Activated CD4-positive, alpha-beta T cell treated with anti-CD3 and anti-CD28 coated beads for 36 hours (primary cell): ENCODE data around the gene AEBP1. TPM values are rescaled to one million over a fixed set of nuclear protein-coding genes. Genes with fewer than 3 reads are reported as not detected.

ENCODE experiments used
- ATAC-seq: fragments of 200-7000 bp; cut with Tn5 transposase; one replicate; pipeline ENCODE4 v1.10.0; 2021; ENCODE audit warnings: mild to moderate bottlenecking, moderate library complexity
- CTCF ChIA-PET: fragments of 350-600 bp; sonication (Branson Sonifier 250); formaldehyde crosslinking; loops from one replicate; lab custom pipeline; 2021; ENCODE audit warnings: antibody characterized with exemption; lab: Charles Lee
- POLR2A ChIA-PET: fragments of 350-600 bp; sonication (Branson Sonifier 250); formaldehyde crosslinking; loops from one replicate; lab custom pipeline; 2021; ENCODE audit warnings: antibody characterized with exemption, inconsistent platforms; lab: Charles Lee
- DNase-seq: peaks from one replicate; pipeline ENCODE4 v3.0.0-alpha.2; 2020
- H3K27ac Mint-ChIP-seq: one replicate; pipeline ENCODE4 v1.8.0; 2021; ENCODE audit warnings: mixed read lengths
- H3K27me3 Mint-ChIP-seq: one replicate; pipeline ENCODE4 v1.8.0; 2021; ENCODE audit warnings: mixed read lengths
- H3K36me3 Mint-ChIP-seq: one replicate; pipeline ENCODE4 v1.8.0; 2021; ENCODE audit warnings: low read depth, mixed read lengths
- H3K4me1 Mint-ChIP-seq: one replicate; pipeline ENCODE4 v1.8.0; 2021; ENCODE audit warnings: mixed read lengths
- H3K4me3 Mint-ChIP-seq: one replicate; pipeline ENCODE4 v1.8.0; 2021; ENCODE audit warnings: mild to moderate bottlenecking, moderate library complexity, mixed read lengths
- H3K9me3 Mint-ChIP-seq: one replicate; pipeline ENCODE4 v1.8.0; 2021; ENCODE audit warnings: low read depth, mixed read lengths
- intact Hi-C, 2 experiments: fragments of 100-400 bp; cut with DNase I in 1 of 2; cut with micrococcal nuclease in 1 of 2; formaldehyde crosslinking; loops; one replicate each; pipeline versions ENCODE4 v1.14.2 to v1.15.1; 2022 to 2024; cut with DNase I, micrococcal nuclease
- total RNA-seq, 2 experiments: library from RNA; stranded (reverse); gene quantifications; one replicate each; pipeline ENCODE4 v1.2.3, GENCODE V29; 2021

AEBP1 gene
- total RNA-seq, 2 experiments from 2014 or later: 18.2 to 18.3 TPM

DNA sequence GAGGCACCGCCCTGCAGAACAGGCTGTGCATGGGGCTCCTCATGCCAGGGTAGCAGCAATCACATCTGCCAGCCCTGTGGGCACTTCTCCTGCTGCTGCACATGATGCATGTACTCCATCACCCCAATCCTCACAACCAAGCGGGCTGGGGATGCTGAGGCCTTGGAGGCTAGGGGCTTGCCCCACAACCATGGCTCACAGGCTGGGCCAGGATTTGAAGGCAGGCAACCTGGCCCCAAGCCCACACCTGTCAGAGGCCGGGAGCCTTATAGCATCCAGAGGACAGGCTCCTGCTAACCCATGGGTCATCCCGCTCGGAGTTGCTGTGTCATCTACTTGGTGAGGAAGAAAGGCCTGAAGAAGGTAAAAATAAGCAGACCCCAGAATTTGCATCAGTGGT lies 24.0 kb upstream of the AEBP1 start:
- H3K27me3 Mint-ChIP-seq: no peaks in the 10 kb centered on the region
- DNase-seq: no peak
- H3K4me3 Mint-ChIP-seq: no peak overlapping the region
- ATAC-seq: no peak
- intact Hi-C loops: loop anchor here (5.0 kb wide), 4 partner anchors 58 to 492 kb away; partner anchors contain the start of genes DDX56 (in 1 of the 2) and URGCP (in 1 of the 2)
- H3K36me3 Mint-ChIP-seq: peaks cover 43% of the 10 kb centered on the region
- no peak overlapping the region for H3K27ac Mint-ChIP-seq
- H3K9me3 Mint-ChIP-seq: no peaks in the 10 kb centered on the region
- peaks cover 38% of the 10 kb centered on the region for H3K4me1 Mint-ChIP-seq
- POLR2A ChIA-PET: no interaction called here
- CTCF ChIA-PET: interaction anchor here (0.8 to 1.8 kb wide), 3 partner anchors 8 to 121 kb away, joined by 4 to 8 read pairs (median 5); partner anchors contain the start of gene YKT6

DNA sequence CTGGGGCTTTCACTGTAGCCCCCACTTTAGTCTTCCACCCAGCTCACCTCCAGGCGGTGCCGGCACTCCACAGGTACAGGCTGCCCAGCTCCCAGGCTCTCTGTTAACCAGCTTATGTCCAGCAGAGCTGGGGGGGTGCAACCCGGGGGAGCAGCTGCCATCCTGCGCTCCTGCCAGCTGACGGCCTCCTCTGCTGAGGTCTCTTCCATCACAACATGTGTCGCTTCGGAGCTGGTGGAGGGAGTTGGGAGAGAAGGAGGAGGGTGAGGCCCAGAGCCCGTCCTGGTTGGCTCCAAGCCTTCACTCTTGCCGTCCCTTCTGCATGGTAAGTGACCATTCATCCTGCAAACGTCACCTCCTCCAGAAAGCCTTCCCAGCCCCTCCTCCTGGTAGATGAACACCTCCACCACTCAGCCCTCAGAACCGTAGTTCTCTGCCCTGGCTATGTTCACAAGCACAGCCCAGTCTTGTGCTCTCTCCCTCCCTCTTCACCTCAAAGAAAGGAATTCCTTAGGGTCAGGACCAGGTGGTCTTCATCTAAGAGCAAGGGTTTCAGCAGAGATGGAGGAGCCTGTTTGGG lies 23.4 kb upstream of the AEBP1 start:
- H3K4me1 Mint-ChIP-seq: peaks cover 38% of the 10 kb centered on the region
- peak overlapping the region; percentile 70 for H3K4me3 Mint-ChIP-seq
- POLR2A ChIA-PET: interaction anchor here (0.7 to 0.9 kb wide), 2 partner anchors 42 to 156 kb away, joined by 3 read pairs; no protein-coding TSS in a partner anchor

DNA sequence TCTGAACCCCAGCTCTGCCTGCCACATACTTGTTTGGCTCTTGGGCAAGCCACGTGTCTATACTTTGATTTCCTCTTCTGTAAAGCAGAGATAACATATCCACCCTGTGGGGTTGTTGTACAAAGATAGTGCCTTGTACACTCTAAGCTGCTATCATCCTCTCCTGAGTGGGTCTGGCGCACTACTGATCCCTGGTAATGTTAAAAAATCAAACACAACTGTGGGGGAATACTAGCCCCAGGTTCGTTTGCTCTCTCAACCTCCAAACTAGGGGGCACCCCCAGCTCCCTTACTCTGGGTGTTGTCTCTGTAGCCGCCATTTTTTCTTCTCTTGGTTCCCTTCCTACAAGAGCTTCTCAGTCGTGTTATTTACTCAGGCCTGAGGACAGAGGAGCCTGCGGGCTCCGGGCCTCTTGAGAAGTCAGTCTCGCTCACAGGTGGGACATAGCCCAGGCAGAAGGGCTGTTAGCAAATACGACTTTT lies 22.8 kb upstream of the AEBP1 start:
- H3K4me3 Mint-ChIP-seq: peak overlapping the region; percentile 70
- H3K9me3 Mint-ChIP-seq: no peaks in the 10 kb centered on the region
- H3K36me3 Mint-ChIP-seq: peaks cover 36% of the 10 kb centered on the region
- peak overlapping the region; percentile 93 for H3K27ac Mint-ChIP-seq
- intact Hi-C loops: loop anchor here (1.0 to 5.0 kb wide), 5 partner anchors 59 to 491 kb away; partner anchors contain the start of genes DDX56 (in 1 of the 2) and URGCP (in 1 of the 2)
- no peaks in the 10 kb centered on the region for H3K27me3 Mint-ChIP-seq
- DNase-seq (peak; percentile 57), ATAC-seq (no peak)
- peaks cover 38% of the 10 kb centered on the region for H3K4me1 Mint-ChIP-seq
- POLR2A ChIA-PET: interaction anchor here (0.7 to 0.9 kb wide), 2 partner anchors 41 to 157 kb away, joined by 3 read pairs; no protein-coding TSS in a partner anchor
- CTCF ChIA-PET: interaction anchor here (0.6 to 1.8 kb wide), 10 partner anchors 9 to 121 kb away, joined by 3 to 9 read pairs (median 3); no protein-coding TSS in a partner anchor

More for the DNA sequence above, 23.4 kb upstream of the AEBP1 start:
- H3K27ac Mint-ChIP-seq: peak overlapping the region; percentile 93
- ATAC-seq: no peak
- H3K36me3 Mint-ChIP-seq: peaks cover 40% of the 10 kb centered on the region
- DNase-seq: no peak
- H3K27me3 Mint-ChIP-seq: no peaks in the 10 kb centered on the region
- intact Hi-C loops: loop anchor here (1.0 to 5.0 kb wide), 5 partner anchors 58 to 492 kb away; partner anchors contain the start of genes DDX56 (in 1 of the 2) and URGCP (in 1 of the 2)
- CTCF ChIA-PET: interaction anchor here (0.6 to 1.8 kb wide), 12 partner anchors 8 to 121 kb away, joined by 3 to 9 read pairs (median 4); partner anchors contain the start of gene YKT6
- H3K9me3 Mint-ChIP-seq: no peaks in the 10 kb centered on the region

DNA sequence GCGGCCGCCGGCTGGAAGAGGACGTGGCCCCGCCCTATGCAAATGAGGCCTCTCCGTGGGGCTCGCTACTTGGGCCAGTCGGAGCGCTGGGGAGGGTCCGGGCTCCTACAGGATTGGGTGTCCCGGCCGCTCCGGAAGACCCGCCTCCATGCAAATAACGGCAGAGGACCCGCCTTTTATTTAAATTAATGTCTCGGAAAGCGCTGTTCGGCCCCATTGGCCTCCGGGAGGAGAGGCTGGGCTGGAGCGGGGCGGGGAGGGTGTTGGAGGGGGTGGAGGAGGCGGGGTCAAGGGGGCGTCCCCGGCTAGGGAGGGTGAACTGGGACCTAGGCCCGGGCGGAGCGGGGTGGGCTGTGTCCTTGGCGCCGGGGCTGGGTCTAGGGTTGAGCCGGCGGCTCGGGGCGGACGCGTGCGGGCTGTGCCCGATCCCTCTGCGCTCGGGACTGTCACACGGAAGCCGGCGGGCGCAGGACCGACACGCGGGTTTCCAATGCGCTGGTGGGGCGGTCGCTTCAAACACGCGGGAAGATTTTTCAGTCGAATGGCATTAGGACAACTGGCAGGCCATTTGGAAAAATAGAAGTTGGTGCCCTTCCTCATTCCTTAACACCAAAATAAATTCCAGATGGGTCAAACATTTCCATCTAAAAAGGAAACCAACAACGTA lies 21.5 kb upstream of the AEBP1 start:
- peak overlapping the region; percentile 79 for H3K27ac Mint-ChIP-seq
- peaks cover 36% of the 10 kb centered on the region for H3K4me1 Mint-ChIP-seq
- intact Hi-C loops: loop anchor here (1.0 to 5.0 kb wide), 19 partner anchors 22 to 917 kb away; partner anchors contain the start of genes DBNL (in 2 of the 2), POLD2 (in 2 of the 2), AEBP1 (in 1 of the 2) and DDX56 (in 1 of the 2)
- ATAC-seq (peak; percentile 95), DNase-seq (peak; percentile 99)
- no peaks in the 10 kb centered on the region for H3K9me3 Mint-ChIP-seq
- ChIA-PET POLR2A (no interaction called here), CTCF (no interaction called here)
- H3K4me3 Mint-ChIP-seq: peak overlapping the region; percentile 70
- no peaks in the 10 kb centered on the region for H3K27me3 Mint-ChIP-seq
- peaks cover 30% of the 10 kb centered on the region for H3K36me3 Mint-ChIP-seq

DNA sequence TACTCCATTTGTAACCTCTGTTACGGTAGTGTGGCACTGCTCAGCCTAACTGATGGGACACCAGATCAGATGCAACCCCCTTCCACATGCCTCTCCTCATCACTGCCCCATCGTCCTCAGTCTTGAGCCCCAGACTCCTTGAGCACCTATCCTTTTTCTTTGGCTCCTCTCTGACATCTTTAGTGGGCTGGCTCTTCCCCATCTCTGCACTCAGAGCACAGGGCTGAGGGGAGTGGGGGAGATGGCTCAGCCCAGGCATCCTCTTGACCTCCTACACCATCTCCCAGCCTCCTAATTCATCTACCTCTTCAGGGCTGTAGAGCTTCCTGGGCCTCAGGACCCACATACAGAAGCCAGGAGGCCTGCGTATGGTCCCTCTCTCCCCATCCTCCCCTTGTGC lies 20.3 kb upstream of the AEBP1 start:
- intact Hi-C loops: loop anchor here (2.0 to 5.0 kb wide), 8 partner anchors 21 to 713 kb away; partner anchors contain the start of genes AEBP1 (in 1 of the 2), DBNL (in 1 of the 2), DDX56 (in 1 of the 2) and PPIA (in 1 of the 2)
- no peak for ATAC-seq
- POLR2A ChIA-PET: no interaction called here
- peaks cover 19% of the 10 kb centered on the region for H3K36me3 Mint-ChIP-seq
- peaks cover 28% of the 10 kb centered on the region for H3K4me1 Mint-ChIP-seq
- H3K9me3 Mint-ChIP-seq: no peaks in the 10 kb centered on the region
- no peaks in the 10 kb centered on the region for H3K27me3 Mint-ChIP-seq
- CTCF ChIA-PET: no interaction called here
- no peak for DNase-seq
- H3K27ac Mint-ChIP-seq: peak overlapping the region; percentile 57
- peak overlapping the region; percentile 53 for H3K4me3 Mint-ChIP-seq

DNA sequence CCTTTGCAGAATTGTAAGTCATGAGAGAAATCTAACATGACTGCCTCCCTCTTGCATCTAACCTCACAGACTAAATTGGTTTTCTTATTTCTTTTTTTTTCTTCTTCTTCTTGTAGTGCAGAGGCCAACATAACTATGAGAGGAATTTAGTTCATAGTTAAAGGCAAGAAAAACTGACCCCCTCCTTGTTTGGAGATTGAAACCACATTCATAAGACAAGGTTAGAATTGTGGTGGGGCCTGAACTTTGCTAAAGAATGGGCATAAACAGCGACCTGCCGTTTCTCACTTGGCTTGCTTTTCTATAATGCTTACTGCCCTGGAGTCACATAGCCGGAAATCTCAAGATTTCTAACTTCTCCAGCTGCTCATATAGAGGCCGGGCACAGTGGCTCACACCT lies 19.4 kb upstream of the AEBP1 start:
- Mint-ChIP-seq H3K27ac (no peak overlapping the region), H3K4me3 (no peak overlapping the region), H3K36me3 (peaks cover 19% of the 10 kb centered on the region), H3K27me3 (no peaks in the 10 kb centered on the region), H3K9me3 (no peaks in the 10 kb centered on the region), H3K4me1 (peaks cover 26% of the 10 kb centered on the region)
- intact Hi-C loops: loop anchor here (5.0 kb wide), 4 partner anchors 62 to 488 kb away; partner anchors contain the start of genes DDX56 (in 1 of the 2) and URGCP (in 1 of the 2)
- DNase-seq (no peak), ATAC-seq (no peak)
- CTCF ChIA-PET: interaction anchor here (0.6 to 1.3 kb wide), 4 partner anchors 14 to 709 kb away, joined by 3 to 5 read pairs (median 4); partner anchors contain the start of gene YKT6
- POLR2A ChIA-PET: interaction anchor here (0.7 kb wide), 1 partner anchor 11 kb away, joined by 6 read pairs; no protein-coding TSS in a partner anchor

DNA sequence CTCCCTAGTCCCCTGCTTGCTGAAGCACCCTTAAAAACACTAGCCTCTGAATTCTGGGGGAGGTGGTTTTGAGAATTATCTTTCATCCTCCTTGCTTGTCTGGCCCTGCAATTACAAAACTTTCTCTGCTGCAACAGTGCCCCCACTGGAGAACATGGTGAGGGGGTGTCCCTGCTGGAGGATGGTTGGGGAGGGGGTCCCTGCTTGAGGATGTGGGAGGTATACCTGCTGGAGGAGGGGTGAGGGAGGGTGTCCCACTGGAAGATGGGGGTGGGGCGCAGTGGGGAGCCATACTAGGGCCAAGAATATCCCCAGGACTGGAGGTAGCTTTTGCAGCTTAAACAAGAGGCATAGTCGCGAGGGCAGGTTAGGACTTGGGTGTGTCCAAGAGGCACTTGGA lies 18.6 kb upstream of the AEBP1 start:
- H3K4me1 Mint-ChIP-seq: peaks cover 22% of the 10 kb centered on the region
- intact Hi-C loops: no loop called here

DNA sequence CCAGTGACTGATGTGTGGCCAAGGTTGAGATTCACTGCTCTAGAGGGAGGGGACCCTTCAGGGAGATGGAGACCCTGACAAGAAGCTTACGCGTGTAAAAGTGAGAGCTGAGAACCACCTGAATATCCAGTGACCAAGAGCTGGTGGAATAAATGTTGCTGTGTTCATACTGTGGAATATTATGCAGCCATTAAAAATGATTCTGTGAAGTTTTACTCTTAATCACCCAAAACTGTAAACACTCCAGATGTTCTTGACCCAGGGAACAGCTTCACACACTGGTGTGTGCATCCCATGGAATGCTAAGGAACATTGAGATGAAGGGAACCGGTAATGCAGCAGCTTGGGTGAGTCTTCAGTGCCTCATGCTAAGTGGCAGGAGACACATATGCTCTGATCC lies 17.5 kb upstream of the AEBP1 start:
- DNase-seq (no peak), ATAC-seq (no peak)
- Mint-ChIP-seq H3K4me1 (peaks cover 12% of the 10 kb centered on the region), H3K36me3 (peaks cover 3% of the 10 kb centered on the region), H3K27me3 (no peaks in the 10 kb centered on the region), H3K27ac (no peak overlapping the region), H3K9me3 (no peaks in the 10 kb centered on the region), H3K4me3 (no peak overlapping the region)
- ChIA-PET CTCF (interaction anchor here (1.3 kb wide), 1 partner anchor 20 kb away, joined by 3 read pairs; no protein-coding TSS in a partner anchor), POLR2A (no interaction called here)
- intact Hi-C loops: no loop called here

More for the DNA sequence above, 18.6 kb upstream of the AEBP1 start:
- no peak for DNase-seq
- Mint-ChIP-seq H3K4me3 (no peak overlapping the region), H3K9me3 (no peaks in the 10 kb centered on the region), H3K36me3 (peaks cover 13% of the 10 kb centered on the region), H3K27me3 (no peaks in the 10 kb centered on the region), H3K27ac (no peak overlapping the region)
- ATAC-seq: no peak
- POLR2A ChIA-PET: no interaction called here
- CTCF ChIA-PET: interaction anchor here (0.7 to 1.3 kb wide), 5 partner anchors 12 to 115 kb away, joined by 3 to 5 read pairs (median 3); partner anchors contain the start of gene YKT6

DNA sequence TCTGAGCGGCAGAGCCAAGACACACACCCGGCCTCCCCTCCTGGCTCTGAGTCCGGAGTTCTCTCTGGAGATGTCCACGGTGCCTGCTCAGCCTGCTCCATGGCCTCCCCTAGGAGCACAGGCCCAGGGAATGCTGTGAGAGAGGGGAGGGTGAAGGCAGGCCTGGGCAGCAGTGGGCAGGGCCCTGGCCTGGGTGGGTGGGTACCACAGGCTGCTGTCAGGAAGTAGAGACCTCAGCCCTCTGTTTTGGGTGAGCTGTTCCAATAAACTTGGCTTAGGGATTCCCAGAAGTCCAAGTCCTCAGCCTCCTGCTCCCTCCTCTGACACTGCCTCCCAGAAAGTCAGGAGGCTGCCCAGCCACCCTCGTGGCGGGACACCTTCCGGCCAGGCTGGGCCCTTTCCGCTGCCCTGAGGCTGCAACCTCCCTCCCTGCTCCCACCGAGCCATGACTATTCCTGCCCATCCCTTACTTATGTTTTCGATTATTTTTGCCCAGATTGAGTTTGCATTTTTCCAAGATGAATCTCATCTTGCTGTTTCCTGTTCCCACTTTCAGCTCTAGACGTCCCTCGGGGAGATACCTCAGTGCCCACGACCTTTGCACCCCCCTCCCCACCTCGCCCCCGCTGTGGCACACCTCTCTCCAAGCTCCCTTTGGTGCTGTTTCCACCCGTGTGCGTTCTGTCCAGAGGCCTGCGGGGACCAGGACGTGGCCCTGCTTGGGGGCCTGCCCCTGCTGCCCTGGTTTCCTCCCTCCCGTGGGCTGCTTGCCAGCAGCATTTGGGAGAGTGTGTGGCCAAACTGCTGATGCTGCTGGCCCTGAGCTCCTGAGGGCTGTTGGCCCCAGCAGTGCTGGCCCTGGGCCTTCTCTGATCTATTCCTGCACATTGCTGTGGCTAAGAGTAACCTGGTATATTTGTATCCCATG lies 16.0 kb upstream of the AEBP1 start:
- no peaks in the 10 kb centered on the region for H3K9me3 Mint-ChIP-seq
- H3K4me3 Mint-ChIP-seq: no peak overlapping the region
- CTCF ChIA-PET: interaction anchor here (0.5 to 0.7 kb wide), 2 partner anchors 34 to 770 kb away, joined by 3 read pairs; no protein-coding TSS in a partner anchor
- POLR2A ChIA-PET: interaction anchor here (0.6 kb wide), 1 partner anchor 822 kb away, joined by 7 read pairs; no protein-coding TSS in a partner anchor
- peaks cover 8% of the 10 kb centered on the region for H3K4me1 Mint-ChIP-seq
- DNase-seq (no peak), ATAC-seq (no peak)
- no peaks in the 10 kb centered on the region for H3K27me3 Mint-ChIP-seq
- no peaks in the 10 kb centered on the region for H3K36me3 Mint-ChIP-seq
- no peak overlapping the region for H3K27ac Mint-ChIP-seq
- intact Hi-C loops: no loop called here

DNA sequence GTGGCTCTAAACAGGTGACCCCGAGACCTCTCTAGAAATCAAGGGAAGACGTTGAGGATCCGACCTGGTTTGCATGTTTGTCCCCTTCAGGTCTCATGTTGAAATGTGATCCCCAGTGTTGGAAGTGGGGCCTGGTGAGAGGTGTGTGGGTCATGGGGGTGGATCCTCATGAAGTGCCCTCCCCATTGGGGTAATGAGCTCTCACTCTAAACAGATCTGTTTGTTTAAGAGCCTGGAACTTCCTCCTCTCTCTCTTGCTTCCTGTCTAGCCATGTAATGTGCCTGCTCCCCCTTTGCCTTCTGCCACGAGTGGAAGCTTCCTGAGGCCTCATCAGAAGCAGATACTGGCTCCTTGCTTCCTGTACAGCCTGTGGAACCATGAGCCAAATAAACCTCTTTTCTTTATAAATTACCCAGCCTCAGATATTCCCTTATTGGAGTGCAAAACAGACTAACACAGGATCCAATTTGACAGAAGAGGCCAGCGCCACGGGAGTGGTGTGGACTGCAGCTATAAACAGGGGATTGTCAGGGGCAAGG lies 11.0 kb upstream of the AEBP1 start:
- H3K27me3 Mint-ChIP-seq: no peaks in the 10 kb centered on the region
- H3K9me3 Mint-ChIP-seq: no peaks in the 10 kb centered on the region
- no peak for ATAC-seq
- no peak for DNase-seq
- intact Hi-C loops: no loop called here
- no peaks in the 10 kb centered on the region for H3K36me3 Mint-ChIP-seq
- H3K4me3 Mint-ChIP-seq: no peak overlapping the region
- peaks cover 13% of the 10 kb centered on the region for H3K4me1 Mint-ChIP-seq
- no peak overlapping the region for H3K27ac Mint-ChIP-seq
- ChIA-PET POLR2A (no interaction called here), CTCF (interaction anchor here (0.6 kb wide), 1 partner anchor 269 kb away, joined by 3 read pairs; no protein-coding TSS in a partner anchor)
